Colonic mucosa (tissue), 4 donors: ENCODE measurements around the gene UBXN6. TPM values are rescaled to one million over a fixed set of nuclear protein-coding genes. Genes with fewer than 3 reads are reported as not detected.

Experiments
- DNase-seq: peaks from one replicate; pipeline ENCODE4 v3.0.0-alpha.2; 2020
- H3K27ac ChIP-seq: fragments of 200-600 bp; one replicate; pipeline ENCODE4 v1.8.0; 2021
- H3K27me3 ChIP-seq: fragments of 200-600 bp; one replicate; pipeline ENCODE4 v1.8.0; 2021
- H3K36me3 ChIP-seq: fragments of 200-600 bp; one replicate; pipeline ENCODE4 v1.8.0; 2021
- H3K4me1 ChIP-seq: fragments of 200-600 bp; one replicate; pipeline ENCODE4 v1.8.0; 2021; ENCODE audit warnings: mild to moderate bottlenecking
- H3K4me3 ChIP-seq: fragments of 200-600 bp; one replicate; pipeline ENCODE4 v1.8.0; 2021
- H3K9ac ChIP-seq, 2 donors: one replicate each; pipeline ENCODE4 v1.7.0; 2013; ENCODE audit warnings: control low read depth in 2 of 2, low read depth in 2 of 2, low read length in 2 of 2
- H3K9me3 ChIP-seq: fragments of 200-600 bp; one replicate; pipeline ENCODE4 v1.8.0; 2021
- intact Hi-C: fragments of 100-400 bp; cut with DNase I; formaldehyde crosslinking; loops from one replicate; pipeline ENCODE4 v1.14.1; 2022
- total RNA-seq, 2 donors: library from RNA; stranded (reverse); fragmentation: NEBNext Ultra II Directional in 1 of 2; extraction: Animal tissue kit (Norgen Biotek cat#: 25700) in 1 of 2; gene quantifications; one replicate each; pipeline ENCODE4 v1.2.1, GENCODE V29; 2021
- TF ChIP-seq, protein P1 (sequence below): fragments of 200-600 bp; IDR thresholded peaks from one replicate; pipeline ENCODE4 v1.8.0; 2022; ENCODE audit warnings: antibody characterized with exemption, mild to moderate bottlenecking
- donor health status: healthy.
- donor health status: DM: no; HTN: no; CAD: no.
- donor health status: DM: no; HTN: no; CAD: no.

The UBXN6 gene
- total RNA-seq, 2 donors from 2014 or later = 84.9 to 96.7 TPM

DNA sequence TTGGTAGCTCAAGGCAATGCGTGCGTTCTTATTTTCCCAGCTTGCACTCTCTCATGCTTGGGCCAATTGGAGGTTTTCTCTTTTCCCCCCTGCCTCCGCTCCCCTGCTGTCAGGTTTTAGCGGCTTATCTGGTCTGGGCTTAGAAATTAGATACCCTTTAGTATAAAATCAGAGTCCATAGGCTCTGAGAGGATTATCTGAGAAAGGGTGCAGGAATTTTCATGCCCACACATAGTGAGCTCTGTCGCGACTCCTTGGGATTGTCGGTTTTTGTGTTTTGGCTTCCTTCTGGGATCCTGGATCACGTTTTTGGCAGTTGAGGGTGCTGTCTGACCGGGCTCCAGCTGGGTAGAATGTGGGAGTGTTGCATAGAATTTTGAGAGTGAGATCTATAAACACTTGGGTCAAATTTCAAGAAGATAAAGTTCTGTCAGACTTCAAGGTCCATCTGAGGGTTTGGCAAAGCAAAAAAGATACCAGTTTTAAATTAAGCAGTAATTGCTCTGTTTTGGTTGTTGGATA, 42.7 kb downstream of the UBXN6 start:
- DNase-seq = no peak
- Histone ChIP-seq H3K9ac (no peak overlapping the region), H3K36me3 (no peaks in the 10 kb centered on the region), H3K27ac (no peak overlapping the region), H3K4me1 (no peaks in the 10 kb centered on the region), H3K9me3 (no peaks in the 10 kb centered on the region), H3K27me3 (no peaks in the 10 kb centered on the region), H3K4me3 (no peak overlapping the region)
- TF ChIP-seq, protein P1, sequence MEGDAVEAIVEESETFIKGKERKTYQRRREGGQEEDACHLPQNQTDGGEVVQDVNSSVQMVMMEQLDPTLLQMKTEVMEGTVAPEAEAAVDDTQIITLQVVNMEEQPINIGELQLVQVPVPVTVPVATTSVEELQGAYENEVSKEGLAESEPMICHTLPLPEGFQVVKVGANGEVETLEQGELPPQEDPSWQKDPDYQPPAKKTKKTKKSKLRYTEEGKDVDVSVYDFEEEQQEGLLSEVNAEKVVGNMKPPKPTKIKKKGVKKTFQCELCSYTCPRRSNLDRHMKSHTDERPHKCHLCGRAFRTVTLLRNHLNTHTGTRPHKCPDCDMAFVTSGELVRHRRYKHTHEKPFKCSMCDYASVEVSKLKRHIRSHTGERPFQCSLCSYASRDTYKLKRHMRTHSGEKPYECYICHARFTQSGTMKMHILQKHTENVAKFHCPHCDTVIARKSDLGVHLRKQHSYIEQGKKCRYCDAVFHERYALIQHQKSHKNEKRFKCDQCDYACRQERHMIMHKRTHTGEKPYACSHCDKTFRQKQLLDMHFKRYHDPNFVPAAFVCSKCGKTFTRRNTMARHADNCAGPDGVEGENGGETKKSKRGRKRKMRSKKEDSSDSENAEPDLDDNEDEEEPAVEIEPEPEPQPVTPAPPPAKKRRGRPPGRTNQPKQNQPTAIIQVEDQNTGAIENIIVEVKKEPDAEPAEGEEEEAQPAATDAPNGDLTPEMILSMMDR = no peak
- intact Hi-C loops = no loop called here

DNA sequence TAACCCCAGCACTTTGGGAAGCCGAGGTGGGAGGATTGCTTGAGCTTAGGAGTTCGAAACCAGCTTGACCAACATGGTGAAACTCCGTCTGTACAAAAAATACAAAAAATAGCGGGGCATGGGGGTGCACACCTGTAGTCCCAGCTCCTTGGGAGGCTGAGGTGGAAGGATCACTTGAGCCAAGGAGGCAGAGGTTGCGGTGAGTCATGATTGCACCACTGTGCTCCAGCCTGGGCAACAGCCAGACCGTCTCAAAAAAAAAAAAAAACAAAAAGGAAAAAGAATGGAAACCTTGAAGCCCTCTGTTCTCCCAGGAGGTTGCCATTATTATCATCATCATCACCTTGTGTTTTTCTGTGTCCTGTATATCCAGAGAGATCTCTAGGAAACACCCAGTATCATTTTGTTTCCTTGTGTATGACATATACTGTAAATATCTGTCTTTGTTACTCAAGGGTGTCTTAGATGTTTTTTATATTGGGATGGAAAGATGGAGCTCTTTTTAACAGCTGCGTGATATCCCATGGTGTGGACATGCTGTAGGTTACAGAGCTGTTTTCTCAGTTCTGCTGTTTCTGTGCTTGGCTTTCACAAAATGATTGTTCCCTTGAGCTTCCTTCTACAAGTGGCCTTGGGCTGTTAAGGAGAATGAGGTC, 43.3 kb downstream of the UBXN6 start:
- intact Hi-C loops = no loop called here
- Histone ChIP-seq H3K27ac (no peak overlapping the region), H3K9ac (no peak overlapping the region), H3K4me1 (no peaks in the 10 kb centered on the region), H3K4me3 (no peak overlapping the region), H3K9me3 (no peaks in the 10 kb centered on the region), H3K36me3 (no peaks in the 10 kb centered on the region), H3K27me3 (no peaks in the 10 kb centered on the region)
- TF ChIP-seq, protein P1 = no peak
- no peak for DNase-seq

DNA sequence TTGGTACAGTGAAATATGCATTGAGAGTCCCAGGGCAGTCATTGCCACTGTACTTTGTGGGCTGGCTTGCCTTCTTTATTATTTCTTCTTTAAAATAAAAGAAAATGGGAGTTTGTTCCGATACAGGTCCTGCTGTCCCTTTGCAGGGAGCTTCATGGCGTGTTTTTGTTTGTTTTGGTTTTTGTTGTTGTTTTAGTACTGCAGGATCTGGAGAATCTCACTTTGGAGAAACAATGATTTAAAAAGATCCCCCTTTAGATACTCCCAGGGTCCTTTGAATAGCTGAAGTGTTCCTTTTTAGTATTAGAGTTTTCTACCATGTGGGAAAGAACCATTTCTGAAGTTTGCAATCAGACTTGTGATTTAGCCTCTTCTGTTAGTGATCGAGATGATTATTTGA, 44.0 kb downstream of the UBXN6 start:
- Histone ChIP-seq H3K27ac (no peak overlapping the region), H3K4me1 (no peaks in the 10 kb centered on the region), H3K9me3 (no peaks in the 10 kb centered on the region), H3K9ac (no peak overlapping the region), H3K36me3 (no peaks in the 10 kb centered on the region), H3K4me3 (no peak overlapping the region), H3K27me3 (no peaks in the 10 kb centered on the region)
- DNase-seq = no peak
- TF ChIP-seq, protein P1 = no peak
- intact Hi-C loops = no loop called here

DNA sequence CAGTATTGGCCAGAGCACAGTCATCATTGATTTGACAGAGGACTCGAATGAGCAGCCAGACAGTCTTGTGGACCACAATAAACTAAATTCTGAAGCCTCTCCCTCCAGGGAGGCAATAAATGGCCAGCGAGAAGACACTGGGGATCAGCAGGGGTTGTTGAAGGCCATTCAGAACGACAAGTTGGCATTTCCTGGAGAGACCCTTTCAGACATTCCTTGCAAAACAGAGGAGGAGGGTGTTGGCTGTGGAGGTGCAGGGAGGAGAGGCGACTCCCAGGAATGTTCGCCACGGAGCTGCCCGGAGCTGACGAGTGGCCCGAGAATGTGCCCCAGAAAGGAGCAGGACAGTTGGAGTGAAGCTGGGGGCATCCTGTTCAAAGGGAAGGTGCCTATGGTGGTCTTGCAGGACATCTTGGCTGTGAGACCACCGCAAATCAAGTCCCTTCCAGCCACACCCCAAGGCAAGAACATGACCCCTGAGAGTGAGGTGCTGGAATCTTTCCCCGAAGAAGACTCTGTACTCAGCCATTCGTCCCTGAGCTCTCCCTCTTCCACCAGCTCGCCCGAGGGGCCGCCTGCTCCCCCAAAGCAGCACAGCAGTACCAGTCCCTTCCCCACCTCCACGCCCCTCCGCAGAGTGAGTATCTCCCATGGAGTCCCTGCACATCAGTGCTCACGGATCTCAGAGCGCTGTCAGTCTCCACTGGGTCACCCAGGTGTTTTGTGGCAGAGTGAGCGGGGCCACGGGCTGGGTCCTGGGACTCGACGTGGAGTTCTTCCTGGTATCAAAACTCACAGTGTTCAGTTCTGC, 48.3 kb downstream of the UBXN6 start:
- intact Hi-C loops = loop anchor here (10.0 kb wide), 1 partner anchor 45 kb away; the partner anchor contains the start of gene UBXN6

DNA sequence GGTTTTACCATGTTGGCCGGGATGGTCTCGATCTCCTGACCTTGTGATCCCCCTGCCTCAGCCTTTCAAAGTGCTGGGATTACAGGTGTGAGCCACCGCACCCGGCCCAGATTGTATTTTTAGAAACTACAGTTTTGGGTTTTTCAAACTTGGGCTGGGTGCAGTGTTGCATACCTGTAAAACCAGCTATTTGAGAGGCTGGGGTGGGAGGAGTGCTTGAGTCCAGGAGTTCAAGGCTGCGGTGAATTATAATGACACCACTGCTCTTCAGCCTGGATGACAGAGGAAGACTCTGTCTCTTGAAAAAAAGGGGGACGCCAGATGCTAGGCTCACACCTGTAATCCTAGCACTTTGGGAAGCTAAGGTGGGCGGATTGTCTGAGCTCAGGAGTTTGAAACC, 51.0 kb downstream of the UBXN6 start:
- Histone ChIP-seq H3K36me3 (no peaks in the 10 kb centered on the region), H3K9ac (no peak overlapping the region), H3K9me3 (no peaks in the 10 kb centered on the region), H3K27ac (no peak overlapping the region), H3K4me1 (peaks cover 7% of the 10 kb centered on the region), H3K27me3 (no peaks in the 10 kb centered on the region), H3K4me3 (no peak overlapping the region)
- intact Hi-C loops = loop anchor here (10.0 kb wide), 1 partner anchor 48 kb away; the partner anchor contains the start of gene UBXN6
- DNase-seq = no peak
- TF ChIP-seq, protein P1 = no peak

More for the DNA sequence above, 48.3 kb downstream of the UBXN6 start:
- Histone ChIP-seq H3K27me3 (no peaks in the 10 kb centered on the region), H3K4me3 (no peak overlapping the region), H3K9ac (no peak overlapping the region), H3K4me1 (no peaks in the 10 kb centered on the region), H3K27ac (no peak overlapping the region), H3K9me3 (no peaks in the 10 kb centered on the region), H3K36me3 (no peaks in the 10 kb centered on the region)
- TF ChIP-seq, protein P1 = no peak
- DNase-seq = no peak
